A549 (cell line): ENCODE measurements around the gene MYO1H.
"Not testable (repeated sequence)": the region's sequence is repeated elsewhere in the genome, so short reads cannot be mapped to it uniquely, and the experiment has no call there.

Experiments
- CHD4 ChIP-seq: fragments of 200-600 bp; sonication (generic); IDR thresholded peaks from 2 replicates; pipeline ENCODE4 v1.6.1; 2016; ENCODE audit warnings: antibody characterized with exemption, mild to moderate bottlenecking, borderline replicate concordance
- CTCF ChIP-seq: fragments of >200 bp; sonication (Bioruptor Twin); formaldehyde crosslinking; IDR thresholded peaks from 3 replicates; pipeline ENCODE4 v1.5.1; 2016
- HDAC2 ChIP-seq: fragments of 200-600 bp; sonication (generic); IDR thresholded peaks from 2 replicates; pipeline ENCODE4 v1.6.1; 2016
- HOXB5 ChIP-seq: fragments of 250-450 bp; sonication (Bioruptor Pico); IDR thresholded peaks from 2 replicates; pipeline ENCODE4 v1.5.0; 2020; ENCODE audit warnings: mild to moderate bottlenecking, moderate library complexity
- POLR2AphosphoS2 ChIP-seq: conservative IDR thresholded peaks from 2 replicates; pipeline ENCODE4 v1.6.1; 2012; ENCODE audit warnings: low read length, improper control_type of control experiment, inconsistent platforms
- RAD21 ChIP-seq, 2 experiments: fragments of >200 bp in 1 of 2; sonication (Bioruptor Twin) in 1 of 2; formaldehyde crosslinking in 1 of 2; IDR thresholded peaks in 1 of 2; conservative IDR thresholded peaks in 1 of 2; 2 replicates in 1 of 2; 3 replicates in 1 of 2; pipeline ENCODE4 v1.6.1; 2012 to 2018; ENCODE audit warnings: inconsistent platforms in 1 of 2
- SREBF2 ChIP-seq: fragments of 450-650 bp; IDR thresholded peaks from 2 replicates; pipeline ENCODE4 v1.6.1; 2014; ENCODE audit warnings: mild to moderate bottlenecking, moderate library complexity

GRCh38 chr12:109473526-109474270, 126.0 kb downstream of the MYO1H start:
- TF ChIP-seq RAD21 (conservative IDR thresholded peaks at IDR 0.05 in 1 of 2, IDR thresholded peaks at IDR 0.05 in 1 of 2); CTCF; HDAC2; SREBF2; POLR2AphosphoS2; CHD4; HOXB5 (CRISPR knock-in tag): not testable (repeated sequence)
